ENCODE data around the gene THSD7B.

DNA sequence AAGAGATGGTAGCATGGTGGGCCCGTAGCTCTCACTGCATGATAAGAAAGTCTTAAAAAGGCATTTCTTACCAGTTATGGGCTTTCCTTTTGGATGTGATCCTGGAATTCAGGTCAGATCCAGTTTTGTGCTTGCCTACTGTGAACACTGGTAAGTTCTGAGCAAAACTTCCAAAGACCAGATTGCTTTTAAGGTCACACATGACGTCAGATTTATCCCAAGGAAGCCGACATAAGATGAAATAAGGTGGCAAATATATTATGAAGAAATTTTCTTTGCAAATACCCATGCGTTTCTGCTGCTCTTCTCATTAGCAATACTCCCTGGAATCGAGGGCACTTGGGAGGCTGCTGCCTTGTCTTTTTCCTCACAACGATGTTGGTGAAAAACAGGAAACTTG is 782.5 kb downstream of the THSD7B start:
- TF ChIP-seq, protein P1, sequence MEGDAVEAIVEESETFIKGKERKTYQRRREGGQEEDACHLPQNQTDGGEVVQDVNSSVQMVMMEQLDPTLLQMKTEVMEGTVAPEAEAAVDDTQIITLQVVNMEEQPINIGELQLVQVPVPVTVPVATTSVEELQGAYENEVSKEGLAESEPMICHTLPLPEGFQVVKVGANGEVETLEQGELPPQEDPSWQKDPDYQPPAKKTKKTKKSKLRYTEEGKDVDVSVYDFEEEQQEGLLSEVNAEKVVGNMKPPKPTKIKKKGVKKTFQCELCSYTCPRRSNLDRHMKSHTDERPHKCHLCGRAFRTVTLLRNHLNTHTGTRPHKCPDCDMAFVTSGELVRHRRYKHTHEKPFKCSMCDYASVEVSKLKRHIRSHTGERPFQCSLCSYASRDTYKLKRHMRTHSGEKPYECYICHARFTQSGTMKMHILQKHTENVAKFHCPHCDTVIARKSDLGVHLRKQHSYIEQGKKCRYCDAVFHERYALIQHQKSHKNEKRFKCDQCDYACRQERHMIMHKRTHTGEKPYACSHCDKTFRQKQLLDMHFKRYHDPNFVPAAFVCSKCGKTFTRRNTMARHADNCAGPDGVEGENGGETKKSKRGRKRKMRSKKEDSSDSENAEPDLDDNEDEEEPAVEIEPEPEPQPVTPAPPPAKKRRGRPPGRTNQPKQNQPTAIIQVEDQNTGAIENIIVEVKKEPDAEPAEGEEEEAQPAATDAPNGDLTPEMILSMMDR (IDR thresholded peaks at IDR 0.05): no peak
- no peak for TF ChIP-seq JUNB (IDR thresholded peaks at IDR 0.05)
- no peak for TF ChIP-seq POLR2A (IDR thresholded peaks at IDR 0.05; ENCODE audit: low read length)
